ENCODE measurements around the gene SALL1. TPM values are rescaled to one million over a fixed set of nuclear protein-coding genes. Genes with fewer than 3 reads are reported as not detected.

Gene SALL1
- total and polyA plus RNA-seq, 8 donors: 0.04 to 0.97 (median 0.40) TPM; not detected in 2

DNA sequence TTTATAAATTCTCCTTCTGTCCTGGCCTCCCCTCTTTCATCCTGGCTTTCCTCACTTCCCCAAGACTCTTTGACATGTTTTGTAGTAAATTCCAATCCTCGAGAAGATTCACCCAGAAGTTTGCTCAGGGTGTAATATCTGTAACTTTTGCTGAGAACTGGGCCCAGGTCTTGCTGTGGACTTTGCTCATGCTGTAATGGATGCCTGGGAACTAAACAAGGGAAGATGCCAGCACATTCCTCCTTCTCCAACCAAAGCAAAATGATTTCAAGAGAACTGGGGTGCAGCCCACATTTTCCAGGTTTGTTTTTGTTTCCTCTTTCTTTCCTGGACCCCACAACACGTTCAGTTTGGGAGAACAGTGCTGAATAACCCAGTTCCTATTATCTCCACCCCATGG is 6.6 kb upstream of the SALL1 start:
- ATAC-seq: no peak
- Histone ChIP-seq H3K36me3 (no peaks in the 10 kb centered on the region), H3K9me3 (no peaks in the 10 kb centered on the region), H3K4me1 (peaks cover 0 to 12% of the 10 kb centered on the region in 2 donors), H3K4me3 (no peak overlapping the region), H3K27ac (no peak overlapping the region), H3K27me3 (peaks cover 56 to 91% of the 10 kb centered on the region in 2 donors)
- TF ChIP-seq, protein P1, sequence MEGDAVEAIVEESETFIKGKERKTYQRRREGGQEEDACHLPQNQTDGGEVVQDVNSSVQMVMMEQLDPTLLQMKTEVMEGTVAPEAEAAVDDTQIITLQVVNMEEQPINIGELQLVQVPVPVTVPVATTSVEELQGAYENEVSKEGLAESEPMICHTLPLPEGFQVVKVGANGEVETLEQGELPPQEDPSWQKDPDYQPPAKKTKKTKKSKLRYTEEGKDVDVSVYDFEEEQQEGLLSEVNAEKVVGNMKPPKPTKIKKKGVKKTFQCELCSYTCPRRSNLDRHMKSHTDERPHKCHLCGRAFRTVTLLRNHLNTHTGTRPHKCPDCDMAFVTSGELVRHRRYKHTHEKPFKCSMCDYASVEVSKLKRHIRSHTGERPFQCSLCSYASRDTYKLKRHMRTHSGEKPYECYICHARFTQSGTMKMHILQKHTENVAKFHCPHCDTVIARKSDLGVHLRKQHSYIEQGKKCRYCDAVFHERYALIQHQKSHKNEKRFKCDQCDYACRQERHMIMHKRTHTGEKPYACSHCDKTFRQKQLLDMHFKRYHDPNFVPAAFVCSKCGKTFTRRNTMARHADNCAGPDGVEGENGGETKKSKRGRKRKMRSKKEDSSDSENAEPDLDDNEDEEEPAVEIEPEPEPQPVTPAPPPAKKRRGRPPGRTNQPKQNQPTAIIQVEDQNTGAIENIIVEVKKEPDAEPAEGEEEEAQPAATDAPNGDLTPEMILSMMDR (IDR thresholded peaks at IDR 0.05): no peak
- DNase-seq: no peak
- intact Hi-C loops (cut with DNase I): no loop called here

DNA sequence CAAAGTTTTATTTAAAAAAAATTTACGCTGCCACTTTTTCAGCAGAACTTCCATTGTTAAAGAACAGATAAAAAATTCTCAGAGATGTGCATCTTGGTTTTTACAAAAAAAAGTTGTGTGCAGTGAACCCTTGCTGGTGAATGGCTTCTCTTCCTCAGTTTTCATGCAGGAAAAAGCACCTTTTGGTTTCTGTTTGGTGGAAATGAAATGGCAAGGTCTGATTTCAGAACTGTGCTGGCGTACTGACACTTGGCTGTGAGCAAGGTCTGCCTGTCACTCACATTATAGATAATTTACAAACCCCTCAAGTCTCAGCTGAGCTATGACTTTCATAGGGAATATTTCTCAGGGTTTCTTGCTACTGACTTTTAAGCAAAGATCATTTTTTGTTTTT is 5.7 kb upstream of the SALL1 start:
- DNase-seq (no peak), ATAC-seq (no peak)
- TF ChIP-seq, protein P1 (IDR thresholded peaks at IDR 0.05): no peak
- intact Hi-C loops (cut with DNase I): no loop called here
- H3K27ac ChIP-seq: no peak overlapping the region
- peaks cover 4 to 21% of the 10 kb centered on the region in 2 donors for H3K4me1 ChIP-seq
- peaks cover 65 to 98% of the 10 kb centered on the region in 2 donors for H3K27me3 ChIP-seq
- H3K4me3 ChIP-seq: no peak overlapping the region
- no peaks in the 10 kb centered on the region for H3K36me3 ChIP-seq
- H3K9me3 ChIP-seq: no peaks in the 10 kb centered on the region

DNA sequence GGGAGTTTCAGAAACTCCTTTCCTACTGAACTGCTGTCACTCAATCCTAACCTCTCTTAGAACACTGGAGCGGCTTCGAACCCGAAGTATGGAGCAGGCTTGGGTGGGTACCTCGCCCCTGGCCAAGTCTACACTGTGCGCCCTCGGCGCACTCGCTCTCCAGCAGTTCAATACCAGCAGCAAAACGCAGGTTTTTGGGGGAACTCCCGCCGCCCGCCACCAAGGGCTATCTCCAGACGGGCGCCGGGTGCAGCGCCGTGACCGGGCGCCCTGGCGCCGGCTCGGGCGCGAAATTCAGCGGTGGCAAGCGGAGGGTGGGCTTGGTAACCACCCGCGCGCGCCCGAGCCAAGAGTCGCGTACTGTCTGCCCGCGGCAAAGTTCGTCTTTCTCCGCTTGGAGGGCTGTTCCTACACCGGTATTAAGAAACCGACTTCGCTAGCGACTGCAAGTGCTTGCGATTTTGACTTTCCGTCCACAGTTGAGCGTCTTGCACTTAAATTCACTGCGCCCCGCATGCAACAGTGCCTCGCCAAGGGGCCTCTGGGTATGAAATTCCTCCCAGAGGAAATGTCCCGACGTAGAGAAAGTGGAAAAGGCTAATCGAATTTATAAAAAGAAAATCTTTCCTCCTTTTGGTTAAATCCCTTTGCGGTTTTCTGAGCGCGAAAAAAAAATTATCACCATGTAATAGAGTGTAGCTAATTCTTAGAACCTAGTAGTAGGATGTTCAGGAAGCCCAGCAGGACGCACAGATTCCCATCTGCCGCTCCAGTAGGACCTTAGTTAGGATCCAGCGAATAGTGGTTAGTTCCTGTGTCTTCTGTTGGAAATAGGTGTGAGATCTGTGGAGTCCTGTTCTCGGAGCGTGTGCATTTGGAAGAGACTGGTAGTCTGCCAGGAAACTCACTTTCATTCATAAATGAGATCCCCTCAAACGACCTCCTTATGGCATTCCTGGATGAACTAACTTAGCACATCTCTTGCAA is 5.0 kb upstream of the SALL1 start:
- ATAC-seq (no peak), DNase-seq (no peak)
- Histone ChIP-seq H3K27ac (no peak overlapping the region), H3K4me3 (no peak overlapping the region), H3K4me1 (peaks cover 8 to 27% of the 10 kb centered on the region in 2 donors), H3K9me3 (no peaks in the 10 kb centered on the region), H3K27me3 (peaks cover 72 to 98% of the 10 kb centered on the region in 2 donors), H3K36me3 (no peaks in the 10 kb centered on the region)
- TF ChIP-seq, protein P1 (IDR thresholded peaks at IDR 0.05): no peak
- intact Hi-C loops (cut with DNase I): no loop called here

DNA sequence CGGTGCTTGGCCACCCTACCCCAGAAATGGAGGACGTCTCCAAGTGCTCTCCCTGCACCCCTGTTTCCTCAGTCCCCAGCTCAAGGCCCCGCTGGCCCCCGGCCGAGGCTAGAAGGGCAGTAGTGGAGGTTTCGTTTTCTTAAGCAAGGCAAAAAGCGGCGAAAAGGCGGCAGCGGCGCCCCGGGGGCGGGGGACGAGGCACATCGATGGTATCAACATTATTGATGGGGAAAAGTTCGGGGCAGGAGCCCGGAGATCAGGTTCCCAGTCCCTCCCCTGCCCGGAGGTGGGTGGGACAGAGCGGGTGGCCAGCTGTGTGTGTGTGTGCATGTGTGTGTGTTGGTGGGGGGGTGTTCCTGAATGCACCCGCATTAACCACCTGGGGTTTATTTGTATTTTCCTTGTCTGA is 4.1 kb upstream of the SALL1 start:
- Histone ChIP-seq H3K36me3 (no peaks in the 10 kb centered on the region), H3K4me3 (no peak overlapping the region), H3K9me3 (no peaks in the 10 kb centered on the region), H3K27me3 (peaks cover 81 to 98% of the 10 kb centered on the region in 2 donors), H3K27ac (no peak overlapping the region), H3K4me1 (peaks cover 8 to 27% of the 10 kb centered on the region in 2 donors)
- DNase-seq (no peak), ATAC-seq (no peak)
- intact Hi-C loops (cut with DNase I): no loop called here
- TF ChIP-seq, protein P1 (IDR thresholded peaks at IDR 0.05): no peak

Measured in left lung (tissue), 10 donors.